HepG2 (cell line): ENCODE data around the gene IGFLR1. TPM values are rescaled to one million over a fixed set of nuclear protein-coding genes. Genes with fewer than 3 reads are reported as not detected.
A peak's percentile ranks its signal among the peaks of the same experiment; 100 is the strongest.

Source experiments
- ATAC-seq: fragments of 200-7000 bp; cut with Tn5 transposase; 3 replicates; pipeline ENCODE4 v1.9.1; 2020; ENCODE audit warnings: mild to moderate bottlenecking, moderate library complexity
- BruUV-seq: library from RNA; stranded (reverse); fragments of 400-500 nt; replicated peaks from 2 replicates; lab custom pipeline; 2021; lab: Mats Ljungman, UMichigan
- CTCF ChIA-PET: fragments of 300-600 bp; formaldehyde crosslinking; extraction: SDS; loops from one replicate; lab custom pipeline; 2021; ENCODE audit warnings: low total read pairs, inconsistent platforms, low intra/inter-chr PET ratio; lab: Yijun Ruan, JAX
- POLR2A ChIA-PET: fragments of 350-600 bp; sonication (Branson Sonifier 250); formaldehyde crosslinking; loops from one replicate; lab custom pipeline; 2020; ENCODE audit warnings: antibody characterized with exemption, inconsistent platforms; lab: Yijun Ruan, JAX
- DNase-seq: peaks from one replicate; pipeline ENCODE4 v3.0.0-alpha.2; 2015; ENCODE audit warnings: low spot score
- FAIRE-seq: peaks from 3 replicates; lab custom pipeline; 2011; peaks lifted over from hg19 to GRCh38; lab: Jason Lieb, UNC
- H2AFZ ChIP-seq: one replicate; pipeline ENCODE4 v1.6.1; 2011; ENCODE audit warnings: low read length, inconsistent platforms
- H3K27ac ChIP-seq: fragments of 300-600 bp; 3 replicates; pipeline ENCODE4 v1.8.0; 2011; ENCODE audit warnings: mixed run types, mild to moderate bottlenecking, mixed read lengths, low read length, inconsistent platforms; ENCODE audit not compliant: insufficient read depth; ENCODE audit errors: extremely low read length
- H3K27me3 ChIP-seq, 2 experiments: fragments of 200-600 bp in 1 of 2; 2 replicates in 1 of 2; 3 replicates in 1 of 2; pipeline versions ENCODE4 v1.6.0 to v1.8.0; 2011; ENCODE audit warnings: low read length in 2 of 2, mild to moderate bottlenecking in 2 of 2, moderate library complexity in 2 of 2, inconsistent platforms in 1 of 2; ENCODE audit not compliant: insufficient read depth in 2 of 2, control insufficient read depth in 1 of 2
- H3K36me3 ChIP-seq, 2 experiments: fragments of 200-600 bp in 1 of 2; replicated peaks in 1 of 2; 2 replicates in 1 of 2; 3 replicates in 1 of 2; pipeline versions ENCODE4 v1.5.1 to v1.8.0; 2011; ENCODE audit warnings: low read length in 2 of 2, inconsistent platforms in 1 of 2; ENCODE audit not compliant: insufficient read depth in 2 of 2, control insufficient read depth in 1 of 2
- H3K4me1 ChIP-seq: 2 replicates; pipeline ENCODE4 v1.5.1; 2012; ENCODE audit warnings: low read length, inconsistent platforms; ENCODE audit not compliant: insufficient read depth
- H3K4me2 ChIP-seq: 2 replicates; pipeline ENCODE4 v1.6.0; 2011; ENCODE audit warnings: low read depth, low read length, inconsistent platforms
- H3K4me3 ChIP-seq, 3 experiments: fragments of 200-600 bp in 1 of 3; sonication (generic), shearing (Covaris generic) in 1 of 3; replicated peaks in 1 of 3; 2 replicates each; pipeline ENCODE4 v1.5.1; 2011 to 2016; ENCODE audit warnings: low read length in 3 of 3, inconsistent platforms in 2 of 3, low read depth in 2 of 3, mild to moderate bottlenecking in 2 of 3, control low read depth in 1 of 3, mixed read lengths in 1 of 3; ENCODE audit not compliant: insufficient read depth in 1 of 3
- H3K79me2 ChIP-seq: one replicate; pipeline ENCODE4 v1.6.1; 2011; ENCODE audit warnings: low read length, inconsistent platforms; ENCODE audit not compliant: insufficient read depth
- H3K9ac ChIP-seq: 2 replicates; pipeline ENCODE4 v1.6.0; 2011; ENCODE audit warnings: mild to moderate bottlenecking, low read depth, low read length, inconsistent platforms; ENCODE audit not compliant: insufficient read depth
- H3K9me3 ChIP-seq: 2 replicates; pipeline ENCODE4 v1.5.1; 2012; ENCODE audit warnings: mild to moderate bottlenecking, low read length
- H4K20me1 ChIP-seq: 2 replicates; pipeline ENCODE4 v1.6.0; 2011; ENCODE audit warnings: inconsistent platforms, mild to moderate bottlenecking, low read length, moderate library complexity; ENCODE audit not compliant: insufficient read depth
- ARNTL ChIP-seq: sonication (generic); formaldehyde crosslinking; IDR thresholded peaks from 2 replicates; pipeline ENCODE4 v1.4.0; 2020; ENCODE audit warnings: mild to moderate bottlenecking, missing genetic modification reagents
- HNRNPK ChIP-seq: fragments of 200-400 bp; formaldehyde crosslinking; IDR thresholded peaks from 2 replicates; pipeline ENCODE4 v1.6.1; 2018; ENCODE audit warnings: low read length, low read depth, moderate library complexity, mild to moderate bottlenecking; ENCODE audit not compliant: poor library complexity, severe bottlenecking
- NR2F6 ChIP-seq, 2 experiments: IDR thresholded peaks; 2 replicates each; pipeline ENCODE4 v1.6.1; 2016; ENCODE audit warnings: antibody characterized with exemption in 1 of 2, mild to moderate bottlenecking in 1 of 2
- RFX3 ChIP-seq: IDR thresholded peaks from 2 replicates; pipeline ENCODE4 v1.6.1; 2016; ENCODE audit warnings: missing biosample characterization, missing genetic modification reagents
- TCF7 ChIP-seq: sonication (generic); IDR thresholded peaks from 2 replicates; pipeline ENCODE4 v1.6.1; 2016; ENCODE audit warnings: antibody characterized with exemption, low read depth
- ZMYM4 ChIP-seq: sonication (generic); formaldehyde crosslinking; IDR thresholded peaks from 2 replicates; pipeline ENCODE4 v1.8.1; 2023; ENCODE audit warnings: mild to moderate bottlenecking, missing genetic modification reagents
- ZNF136 ChIP-seq: sonication (generic); formaldehyde crosslinking; IDR thresholded peaks from 2 replicates; pipeline ENCODE4 v1.8.1; 2022; ENCODE audit warnings: low read depth, mild to moderate bottlenecking, moderate library complexity, missing genetic modification reagents
- ZNF326 ChIP-seq: sonication (generic); formaldehyde crosslinking; IDR thresholded peaks from 2 replicates; pipeline ENCODE4 v1.4.0; 2020; ENCODE audit warnings: missing genetic modification reagents, borderline replicate concordance
- ZNF367 ChIP-seq: sonication (generic); formaldehyde crosslinking; IDR thresholded peaks from 2 replicates; pipeline ENCODE4 v1.4.0; 2020; ENCODE audit warnings: missing genetic modification reagents, borderline replicate concordance
- ZNF484 ChIP-seq: sonication (generic); formaldehyde crosslinking; IDR thresholded peaks from 2 replicates; pipeline ENCODE4 v1.5.1; 2020; ENCODE audit warnings: mild to moderate bottlenecking, low read depth, missing genetic modification reagents, borderline replicate concordance
- ZNF674 ChIP-seq: sonication (generic); formaldehyde crosslinking; IDR thresholded peaks from 2 replicates; pipeline ENCODE4 v1.5.0; 2020; ENCODE audit warnings: low read depth, mild to moderate bottlenecking, missing genetic modification reagents
- WGBS: methylation state at CpG from one replicate; pipeline ENCODE4 v1.1.6; 2017; ENCODE audit warnings: low lambda C conversion rate; 5-methylcytosine and 5-hydroxymethylcytosine counted together
- in situ Hi-C: cut with HindIII; loops from 2 replicates; pipeline ENCODE4 v1.10.0; 2017; ENCODE audit warnings: low pct_unique_long_range_greater_than_20kb; ENCODE audit not compliant: extremely low pct_ligation_motif_present
- intact Hi-C: fragments of 100-400 bp; cut with micrococcal nuclease; formaldehyde crosslinking; loops from one replicate; pipeline ENCODE4 v1.10.0; 2022; ENCODE audit not compliant: unreplicated experiment
- polyA plus RNA-seq, 8 experiments: library from polyadenylated mRNA; depleted of rRNA in 3 of 8; stranded (reverse) in 7 of 8; unstranded in 1 of 8; fragments of >200 nt; fragmentation: Illumina TruSeq in 4 of 8; extraction: Trizol in 4 of 8; gene quantifications; 2 replicates each; pipeline versions ENCODE4 v1.2.1 to v1.2.3, GENCODE V29; 2011 to 2016; ENCODE audit warnings: low read depth in 4 of 8, missing spikeins in 1 of 8, mixed read lengths in 1 of 8; ENCODE audit not compliant: insufficient read depth in 1 of 8
- total RNA-seq, 5 experiments: library from RNA; depleted of rRNA; stranded (reverse); fragments of >200 nt; fragmentation: Illumina TruSeq; extraction: Trizol; gene quantifications; 2 replicates each; pipeline ENCODE4 v1.2.3, GENCODE V29; 2016; ENCODE audit warnings: low read depth in 1 of 5
- TF ChIP-seq, protein P1 (sequence below): sonication (generic); formaldehyde crosslinking; IDR thresholded peaks from 2 replicates; pipeline ENCODE4 v1.4.0; 2020; ENCODE audit warnings: missing genetic modification reagents
- TF ChIP-seq, protein P2 (sequence below): sonication (generic); formaldehyde crosslinking; conservative IDR thresholded peaks from 2 replicates; pipeline ENCODE4 v1.4.0; 2020; ENCODE audit warnings: missing genetic modification reagents
- TF ChIP-seq, protein P3 (sequence below): sonication (generic); formaldehyde crosslinking; IDR thresholded peaks from 2 replicates; pipeline ENCODE4 v1.4.0; 2020; ENCODE audit warnings: low read depth, missing genetic modification reagents

Gene IGFLR1
- total and polyA plus RNA-seq, 2 of the 13 experiments (the other 11 are each of a cell fraction or from before 2014, with no cell fraction given): 5.4 to 8.9 TPM

DNA sequence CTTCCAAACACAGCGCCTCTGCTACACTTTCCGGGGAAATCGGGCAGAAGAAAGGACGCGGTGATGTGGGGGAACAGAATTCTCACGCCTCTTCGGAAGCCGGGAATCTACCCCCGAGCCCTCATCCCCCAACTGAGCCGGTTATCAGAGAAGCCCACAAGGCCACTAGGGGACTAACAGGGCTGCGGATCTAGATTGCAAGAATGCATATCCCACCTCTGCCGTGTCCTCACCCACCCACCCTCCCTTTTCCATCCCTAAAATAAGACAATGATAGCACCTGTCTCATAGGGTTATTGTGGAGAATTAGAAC lies 1.1 kb downstream of the IGFLR1 start (continued):
- no peak for TF ChIP-seq ZNF326

DNA sequence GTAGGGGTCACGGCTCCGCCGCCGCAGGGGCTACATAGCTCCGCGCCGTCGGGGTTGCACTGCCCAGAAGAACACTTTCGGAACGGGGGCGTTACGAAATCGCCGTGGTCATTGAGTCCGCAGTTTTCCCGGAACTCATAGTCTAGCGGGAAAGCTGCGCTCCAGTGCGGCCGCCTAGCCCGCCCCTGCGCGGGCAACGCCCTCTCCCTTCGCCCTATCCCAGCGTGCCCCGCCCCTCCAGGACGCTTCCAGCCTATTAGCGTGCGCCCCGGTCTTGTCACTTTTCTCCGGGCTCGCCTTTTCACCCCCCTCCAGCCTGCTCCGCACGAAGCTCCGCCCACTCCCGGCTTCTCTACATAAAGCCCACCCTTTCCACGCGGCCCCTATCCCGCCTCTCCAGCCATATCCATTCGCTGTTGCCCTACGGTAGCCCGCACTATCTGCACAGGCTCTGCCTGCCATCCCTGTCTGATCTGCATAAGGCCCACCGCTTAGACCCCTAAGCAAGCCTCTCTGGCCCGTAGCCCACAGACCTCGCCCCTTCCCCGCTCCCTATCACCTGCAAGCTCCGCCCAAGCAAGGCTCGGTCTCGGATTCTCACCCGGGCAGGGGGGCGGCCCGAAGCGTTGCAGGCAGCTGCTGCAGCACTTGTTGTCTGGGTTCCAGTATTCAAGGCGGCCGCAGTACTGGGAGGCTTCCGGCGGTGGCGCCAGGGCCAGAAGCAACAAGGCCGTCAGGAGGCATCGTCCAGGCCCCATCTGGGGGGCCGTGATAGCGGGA lies 1.6 kb downstream of the IGFLR1 start:
- peak overlapping the region; percentile 77 for H3K9ac ChIP-seq
- H3K4me1 ChIP-seq: peaks cover 29% of the 10 kb centered on the region
- H3K79me2 ChIP-seq: no peaks in the 10 kb centered on the region
- FAIRE-seq: peak; percentile 97
- peak overlapping the region; percentile 89 for H3K27ac ChIP-seq
- 0% methylated on average over 15 of the region's 63 CpGs for WGBS
- no peaks in the 10 kb centered on the region; a peak in 1 of 5 replicates for H3K27me3 ChIP-seq
- intact Hi-C loops: loop anchor here (1.0 to 10.0 kb wide), 3 partner anchors 22 to 51 kb away; partner anchors contain the start of gene KMT2B
- ATAC-seq: peak; percentile 84
- ChIA-PET CTCF (interaction anchor here (1.4 kb wide), 1 partner anchor 47 kb away, joined by 3 read pairs; no protein-coding TSS in a partner anchor), POLR2A (interaction anchor here (0.8 to 4.6 kb wide), 27 partner anchors 8 to 191 kb away, joined by 3 to 69 read pairs (median 5); partner anchors contain the start of genes COX6B1, HAUS5, HSPB6 and LIN37)
- DNase-seq: peak; percentile 96
- no peak overlapping the region for H2AFZ ChIP-seq
- BruUV-seq: TSS peak; percentile 56
- H3K4me3 ChIP-seq: peak overlapping the region; percentile 65 to 84 (median 80)
- no peaks in the 10 kb centered on the region for H4K20me1 ChIP-seq
- in situ Hi-C loops: no loop called here
- H3K4me2 ChIP-seq: peak overlapping the region; percentile 94
- no peaks in the 10 kb centered on the region for H3K9me3 ChIP-seq
- peaks cover 10 to 31% of the 10 kb centered on the region in 2 experiments; a peak in 4 of 5 replicates for H3K36me3 ChIP-seq
- TF ChIP-seq, protein P1, sequence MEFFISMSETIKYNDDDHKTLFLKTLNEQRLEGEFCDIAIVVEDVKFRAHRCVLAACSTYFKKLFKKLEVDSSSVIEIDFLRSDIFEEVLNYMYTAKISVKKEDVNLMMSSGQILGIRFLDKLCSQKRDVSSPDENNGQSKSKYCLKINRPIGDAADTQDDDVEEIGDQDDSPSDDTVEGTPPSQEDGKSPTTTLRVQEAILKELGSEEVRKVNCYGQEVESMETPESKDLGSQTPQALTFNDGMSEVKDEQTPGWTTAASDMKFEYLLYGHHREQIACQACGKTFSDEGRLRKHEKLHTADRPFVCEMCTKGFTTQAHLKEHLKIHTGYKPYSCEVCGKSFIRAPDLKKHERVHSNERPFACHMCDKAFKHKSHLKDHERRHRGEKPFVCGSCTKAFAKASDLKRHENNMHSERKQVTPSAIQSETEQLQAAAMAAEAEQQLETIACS: no peak
- TF ChIP-seq RFX3: no peak
- TF ChIP-seq HNRNPK: no peak
- TF ChIP-seq, protein P2, sequence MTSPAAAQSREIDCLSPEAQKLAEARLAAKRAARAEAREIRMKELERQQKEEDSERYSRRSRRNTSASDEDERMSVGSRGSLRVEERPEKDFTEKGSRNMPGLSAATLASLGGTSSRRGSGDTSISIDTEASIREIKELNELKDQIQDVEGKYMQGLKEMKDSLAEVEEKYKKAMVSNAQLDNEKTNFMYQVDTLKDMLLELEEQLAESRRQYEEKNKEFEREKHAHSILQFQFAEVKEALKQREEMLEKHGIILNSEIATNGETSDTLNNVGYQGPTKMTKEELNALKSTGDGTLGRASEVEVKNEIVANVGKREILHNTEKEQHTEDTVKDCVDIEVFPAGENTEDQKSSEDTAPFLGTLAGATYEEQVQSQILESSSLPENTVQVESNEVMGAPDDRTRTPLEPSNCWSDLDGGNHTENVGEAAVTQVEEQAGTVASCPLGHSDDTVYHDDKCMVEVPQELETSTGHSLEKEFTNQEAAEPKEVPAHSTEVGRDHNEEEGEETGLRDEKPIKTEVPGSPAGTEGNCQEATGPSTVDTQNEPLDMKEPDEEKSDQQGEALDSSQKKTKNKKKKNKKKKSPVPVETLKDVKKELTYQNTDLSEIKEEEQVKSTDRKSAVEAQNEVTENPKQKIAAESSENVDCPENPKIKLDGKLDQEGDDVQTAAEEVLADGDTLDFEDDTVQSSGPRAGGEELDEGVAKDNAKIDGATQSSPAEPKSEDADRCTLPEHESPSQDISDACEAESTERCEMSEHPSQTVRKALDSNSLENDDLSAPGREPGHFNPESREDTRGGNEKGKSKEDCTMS (CRISPR knock-in tag): no peak
- TF ChIP-seq, protein P3, sequence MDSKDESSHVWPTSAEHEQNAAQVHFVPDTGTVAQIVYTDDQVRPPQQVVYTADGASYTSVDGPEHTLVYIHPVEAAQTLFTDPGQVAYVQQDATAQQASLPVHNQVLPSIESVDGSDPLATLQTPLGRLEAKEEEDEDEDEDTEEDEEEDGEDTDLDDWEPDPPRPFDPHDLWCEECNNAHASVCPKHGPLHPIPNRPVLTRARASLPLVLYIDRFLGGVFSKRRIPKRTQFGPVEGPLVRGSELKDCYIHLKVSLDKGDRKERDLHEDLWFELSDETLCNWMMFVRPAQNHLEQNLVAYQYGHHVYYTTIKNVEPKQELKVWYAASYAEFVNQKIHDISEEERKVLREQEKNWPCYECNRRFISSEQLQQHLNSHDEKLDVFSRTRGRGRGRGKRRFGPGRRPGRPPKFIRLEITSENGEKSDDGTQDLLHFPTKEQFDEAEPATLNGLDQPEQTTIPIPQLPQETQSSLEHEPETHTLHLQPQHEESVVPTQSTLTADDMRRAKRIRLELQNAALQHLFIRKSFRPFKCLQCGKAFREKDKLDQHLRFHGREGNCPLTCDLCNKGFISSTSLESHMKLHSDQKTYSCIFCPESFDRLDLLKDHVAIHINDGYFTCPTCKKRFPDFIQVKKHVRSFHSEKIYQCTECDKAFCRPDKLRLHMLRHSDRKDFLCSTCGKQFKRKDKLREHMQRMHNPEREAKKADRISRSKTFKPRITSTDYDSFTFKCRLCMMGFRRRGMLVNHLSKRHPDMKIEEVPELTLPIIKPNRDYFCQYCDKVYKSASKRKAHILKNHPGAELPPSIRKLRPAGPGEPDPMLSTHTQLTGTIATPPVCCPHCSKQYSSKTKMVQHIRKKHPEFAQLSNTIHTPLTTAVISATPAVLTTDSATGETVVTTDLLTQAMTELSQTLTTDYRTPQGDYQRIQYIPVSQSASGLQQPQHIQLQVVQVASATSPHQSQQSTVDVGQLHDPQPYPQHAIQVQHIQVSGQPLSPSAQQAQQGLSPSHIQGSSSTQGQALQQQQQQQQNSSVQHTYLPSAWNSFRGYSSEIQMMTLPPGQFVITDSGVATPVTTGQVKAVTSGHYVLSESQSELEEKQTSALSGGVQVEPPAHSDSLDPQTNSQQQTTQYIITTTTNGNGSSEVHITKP (CRISPR knock-in tag): peak; percentile 55; the same call in 1 of the 2 replicates
- no peak for TF ChIP-seq ZNF674
- TF ChIP-seq TCF7: no peak
- TF ChIP-seq ZMYM4 (CRISPR knock-in tag): peak; percentile 63
- TF ChIP-seq NR2F6 (IDR thresholded peaks at IDR 0.05): no peak; the same call in 1 of the 2 replicates
- no peak; the same call in 1 of the 2 replicates for TF ChIP-seq NR2F6 (CRISPR knock-in tag; IDR thresholded peaks at IDR 0.05)
- TF ChIP-seq ZNF136 (CRISPR knock-in tag): peak; percentile 54; the same call in 1 of the 2 replicates
- TF ChIP-seq ARNTL (CRISPR knock-in tag): no peak
- no peak for TF ChIP-seq ZNF484
- no peak for TF ChIP-seq ZNF367 (CRISPR knock-in tag)
